ENCODE measurements around the gene PPFIBP2.
"Not testable (repeated sequence)": the region's sequence is repeated elsewhere in the genome, so short reads cannot be mapped to it uniquely, and the experiment has no call there.

The PPFIBP2 gene

DNA sequence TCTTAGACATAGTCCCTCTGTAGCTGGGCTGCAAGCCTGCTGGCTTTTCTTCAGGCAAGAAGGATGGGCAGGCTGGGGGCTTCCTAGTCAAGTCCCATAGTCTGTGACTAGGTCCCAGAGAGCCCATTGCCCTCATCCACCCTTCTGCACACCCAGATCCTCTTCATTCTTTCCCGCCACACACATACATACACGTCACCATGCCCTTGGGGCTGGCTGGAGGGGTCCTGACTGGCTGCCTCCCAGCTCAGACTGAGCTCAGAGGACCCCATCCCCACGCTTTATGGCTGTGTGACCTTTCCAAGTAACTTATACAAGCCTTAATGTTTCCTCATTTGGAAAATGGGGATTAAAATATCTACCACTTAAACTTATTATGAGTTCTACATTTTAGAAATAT lies 13.5 kb upstream of the PPFIBP2 start:
- DNase-seq: no peak

DNA sequence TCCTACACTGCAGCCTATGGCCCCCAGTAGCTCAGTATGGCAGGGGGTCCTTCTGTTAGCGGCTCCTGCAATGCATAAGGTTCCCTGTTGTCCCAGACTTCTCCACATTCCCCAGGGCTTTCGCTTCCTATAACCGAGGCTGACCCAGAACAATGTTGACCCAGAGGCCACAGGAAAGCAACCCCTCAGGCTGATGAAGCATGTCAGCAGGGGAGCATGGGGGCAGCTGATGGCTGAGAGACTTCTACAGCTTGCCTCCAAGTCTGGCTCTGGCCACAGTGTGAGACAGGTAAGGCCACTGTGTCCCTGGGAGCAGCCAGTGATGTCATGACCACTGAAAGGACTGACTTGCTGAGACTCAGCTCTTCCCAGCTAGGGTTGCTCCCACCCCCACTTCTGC lies 12.5 kb upstream of the PPFIBP2 start:
- no peak for DNase-seq

DNA sequence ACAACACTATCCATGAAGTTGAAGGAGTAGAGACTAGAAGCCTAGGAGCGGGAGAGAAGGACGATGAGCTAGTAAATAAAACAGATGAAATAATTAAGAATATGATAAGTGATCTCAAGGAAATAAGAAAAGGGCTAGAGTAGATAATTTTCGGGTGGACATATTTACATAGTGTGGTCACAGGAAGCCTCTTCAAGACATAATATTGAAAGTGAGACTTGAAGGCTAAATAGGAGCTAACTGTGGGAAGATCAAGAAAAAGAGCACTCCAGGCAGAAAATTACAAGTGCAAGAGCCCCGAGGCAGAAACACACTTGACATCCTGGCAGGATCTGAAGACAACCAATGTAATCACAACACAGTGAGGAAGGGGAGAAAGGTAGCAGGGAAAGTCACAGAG lies 11.9 kb upstream of the PPFIBP2 start:
- DNase-seq: no peak

DNA sequence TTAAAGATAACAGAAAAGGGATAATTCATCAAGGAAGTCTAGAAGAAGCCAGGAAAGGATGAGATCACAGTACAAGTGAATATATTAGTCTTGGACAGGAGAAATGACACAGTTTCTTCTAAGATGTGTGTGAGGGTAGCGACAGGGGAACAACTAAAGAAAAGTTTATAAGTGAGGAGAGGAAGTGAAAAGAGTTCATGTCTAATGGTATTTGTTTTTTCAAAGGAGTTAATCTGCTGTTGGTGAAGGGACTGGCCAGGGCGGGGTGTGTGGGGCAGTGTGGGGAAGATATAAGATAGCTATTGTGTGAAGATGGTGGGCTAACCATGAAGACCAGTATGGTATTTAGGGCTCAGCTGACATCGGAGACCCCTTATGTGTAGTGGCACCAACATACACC lies 7.6 kb upstream of the PPFIBP2 start:
- DNase-seq: no peak

DNA sequence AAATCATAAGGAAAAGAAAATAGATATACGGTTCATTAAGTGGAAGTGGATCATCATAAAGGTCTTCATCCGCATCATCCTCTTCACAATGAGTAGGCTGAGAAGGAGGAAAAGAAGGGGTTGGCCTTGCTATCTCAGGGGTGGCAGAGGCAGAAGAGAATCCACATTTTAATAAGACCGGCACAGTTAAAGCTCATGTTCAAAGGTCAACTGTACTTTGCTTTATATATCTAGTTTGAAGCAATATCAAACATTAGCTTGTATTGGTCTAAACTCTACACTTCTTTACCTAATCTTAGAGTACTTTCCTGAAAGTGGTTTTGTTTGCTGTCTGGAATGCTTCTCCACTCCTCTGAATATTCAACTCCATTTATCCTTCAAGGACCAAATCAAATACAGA lies 5.7 kb upstream of the PPFIBP2 start:
- DNase-seq: no peak

DNA sequence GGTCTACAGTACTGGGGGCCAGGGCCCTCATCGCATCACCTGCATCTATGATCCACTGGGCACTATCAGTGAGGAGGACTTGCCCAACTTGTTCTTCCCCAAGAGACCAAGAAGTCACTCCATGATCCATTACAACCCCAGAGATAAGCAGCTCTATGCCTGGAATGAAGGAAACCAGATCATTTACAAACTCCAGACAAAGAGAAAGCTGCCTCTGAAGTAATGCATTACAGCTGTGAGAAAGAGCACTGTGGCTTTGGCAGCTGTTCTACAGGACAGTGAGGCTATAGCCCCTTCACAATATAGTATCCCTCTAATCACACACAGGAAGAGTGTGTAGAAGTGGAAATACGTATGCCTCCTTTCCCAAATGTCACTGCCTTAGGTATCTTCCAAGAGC lies 3.8 kb upstream of the PPFIBP2 start:
- no peak for DNase-seq

DNA sequence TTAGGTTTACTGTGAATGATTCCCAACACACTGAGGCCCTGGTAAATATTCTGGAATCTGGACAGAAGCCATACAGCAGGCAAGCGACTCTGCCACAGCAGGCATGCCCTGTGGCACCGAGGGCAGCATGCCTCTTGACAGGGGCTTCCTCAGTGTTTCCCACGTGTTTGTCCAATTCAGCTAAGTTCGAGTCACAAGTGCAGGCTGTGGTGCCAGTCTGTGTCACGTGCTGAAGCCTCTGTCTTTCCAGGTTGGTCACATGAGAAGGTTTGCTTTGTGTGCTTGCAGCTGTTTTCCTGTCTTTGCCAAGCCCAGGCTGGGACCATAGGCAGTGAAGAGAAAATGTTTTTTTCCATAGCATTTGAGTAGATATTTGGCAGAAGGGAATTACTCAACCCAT lies 2.4 kb upstream of the PPFIBP2 start:
- DNase-seq: peak; percentile 82

DNA sequence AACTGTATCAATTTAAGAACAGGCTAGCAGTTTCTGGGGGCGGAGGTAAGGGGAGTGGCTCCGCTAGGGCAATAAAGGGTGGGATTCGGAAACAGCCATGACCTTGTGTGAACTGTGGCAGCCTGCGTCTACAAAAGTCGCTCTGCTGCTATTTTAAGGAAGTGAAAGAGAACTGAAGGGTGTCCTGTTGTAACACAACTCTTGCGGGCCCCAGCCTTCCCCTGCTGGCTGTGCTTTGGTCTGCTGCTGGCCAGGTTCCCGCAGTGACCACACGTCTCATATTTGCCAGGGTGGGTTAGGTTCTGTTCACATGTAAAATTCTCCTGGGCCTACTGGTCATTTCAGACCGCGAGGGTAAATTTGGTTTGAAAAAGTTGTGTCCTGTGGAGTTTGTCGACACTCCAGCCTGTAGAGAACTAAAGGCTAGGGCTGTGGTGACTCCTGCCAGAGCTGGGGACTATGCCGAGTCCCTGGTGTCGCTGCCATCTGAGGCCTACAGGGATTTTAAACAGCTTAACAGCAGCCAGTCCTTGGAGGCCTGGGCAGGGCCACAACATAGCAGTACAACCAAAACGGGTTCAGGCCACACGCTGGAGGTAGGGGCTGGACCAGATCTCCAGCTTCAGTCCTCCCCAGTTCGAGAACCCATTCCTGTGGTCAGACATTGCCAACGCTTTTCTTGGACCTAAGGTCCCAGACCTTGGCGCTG lies 1.1 kb upstream of the PPFIBP2 start:
- DNase-seq: peak; percentile 83

DNA sequence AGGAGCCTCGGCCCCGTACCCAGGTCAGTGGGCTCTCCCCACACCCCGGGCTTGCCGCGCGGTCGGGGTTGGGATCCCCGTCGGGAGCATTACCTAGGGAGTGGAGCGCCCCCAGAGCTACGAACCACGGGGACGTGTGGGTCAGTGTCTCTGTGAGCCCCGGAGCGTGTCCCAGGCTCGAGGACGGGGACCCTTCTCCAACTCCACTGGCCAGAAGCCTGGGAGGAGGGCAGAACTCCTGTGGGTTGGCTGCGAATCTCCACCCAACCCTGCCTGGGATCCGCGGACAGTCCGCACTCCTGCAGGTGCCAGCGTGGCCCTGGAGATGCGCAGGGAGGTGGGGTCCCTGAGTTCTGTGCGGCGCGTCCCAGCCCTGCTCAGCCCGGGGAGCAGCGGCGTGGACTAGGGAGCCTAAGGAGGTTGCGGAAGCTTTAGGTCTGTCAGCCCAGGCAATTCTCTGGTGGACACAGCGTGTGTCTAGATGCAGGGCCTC lies 346 bp downstream of the PPFIBP2 start:
- DNase-seq: peak; percentile 47

DNA sequence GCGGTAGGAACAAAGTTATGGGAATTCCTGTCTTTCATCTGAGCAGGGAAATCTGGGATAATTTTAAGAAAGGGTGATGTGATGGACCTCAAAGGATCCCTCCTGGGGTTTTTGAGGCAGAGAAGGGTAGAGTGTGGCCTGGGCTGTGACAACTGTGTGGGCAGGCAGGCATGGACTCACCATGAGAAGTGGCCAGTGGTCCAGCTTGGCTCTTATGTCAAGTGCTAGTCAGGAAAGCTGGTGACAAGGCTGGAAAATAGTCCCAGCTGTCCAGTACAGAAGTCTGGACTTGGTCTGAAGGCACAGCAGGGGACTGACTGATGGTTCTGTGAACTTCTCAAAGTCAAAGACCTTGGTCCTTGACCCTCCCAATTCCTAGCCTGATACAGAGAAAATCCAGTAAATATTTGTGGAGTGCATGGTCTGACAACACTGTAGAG lies 1.7 kb downstream of the PPFIBP2 start:
- DNase-seq: no peak

DNA sequence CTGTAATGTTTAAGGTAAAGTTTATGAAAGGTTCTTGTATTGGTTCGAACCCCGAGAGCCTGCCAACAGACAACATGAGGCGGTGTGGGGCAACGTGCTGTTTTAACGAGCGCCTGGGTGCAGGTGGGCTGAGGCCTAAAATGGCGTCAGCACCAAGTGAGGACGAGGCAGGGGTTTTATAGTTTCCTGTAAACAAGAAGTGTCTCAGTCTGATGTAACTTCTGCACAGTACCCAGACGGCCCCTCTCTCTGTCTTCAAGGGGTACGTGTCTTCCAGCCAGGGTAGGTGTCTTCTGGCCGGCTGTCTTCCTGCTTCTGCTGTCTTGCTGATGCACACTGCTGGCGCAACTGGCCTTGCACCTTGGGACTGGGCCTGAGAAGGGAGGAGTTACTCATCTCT lies 2.7 kb downstream of the PPFIBP2 start:
- DNase-seq: no peak

DNA sequence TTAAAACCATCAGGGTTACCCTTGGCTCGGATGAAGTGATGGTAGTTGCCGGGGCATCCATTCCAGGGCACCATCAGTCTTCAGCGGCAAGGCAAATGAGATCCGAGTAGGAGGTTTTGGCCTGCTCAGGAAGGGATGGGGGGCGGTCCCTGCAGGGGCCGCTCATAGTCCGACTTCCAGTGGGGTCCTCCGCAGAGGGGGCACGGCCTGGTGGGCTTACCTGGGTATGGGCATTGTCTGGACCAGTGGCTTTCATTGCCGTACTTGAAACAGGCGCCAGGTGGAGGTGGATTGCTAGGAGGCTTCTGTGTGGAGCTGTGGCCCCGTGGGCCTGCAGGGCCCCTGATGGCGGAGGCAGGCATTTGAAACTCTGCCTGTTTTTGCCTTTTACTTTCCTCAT lies 3.9 kb downstream of the PPFIBP2 start:
- DNase-seq: not testable (repeated sequence)

DNA sequence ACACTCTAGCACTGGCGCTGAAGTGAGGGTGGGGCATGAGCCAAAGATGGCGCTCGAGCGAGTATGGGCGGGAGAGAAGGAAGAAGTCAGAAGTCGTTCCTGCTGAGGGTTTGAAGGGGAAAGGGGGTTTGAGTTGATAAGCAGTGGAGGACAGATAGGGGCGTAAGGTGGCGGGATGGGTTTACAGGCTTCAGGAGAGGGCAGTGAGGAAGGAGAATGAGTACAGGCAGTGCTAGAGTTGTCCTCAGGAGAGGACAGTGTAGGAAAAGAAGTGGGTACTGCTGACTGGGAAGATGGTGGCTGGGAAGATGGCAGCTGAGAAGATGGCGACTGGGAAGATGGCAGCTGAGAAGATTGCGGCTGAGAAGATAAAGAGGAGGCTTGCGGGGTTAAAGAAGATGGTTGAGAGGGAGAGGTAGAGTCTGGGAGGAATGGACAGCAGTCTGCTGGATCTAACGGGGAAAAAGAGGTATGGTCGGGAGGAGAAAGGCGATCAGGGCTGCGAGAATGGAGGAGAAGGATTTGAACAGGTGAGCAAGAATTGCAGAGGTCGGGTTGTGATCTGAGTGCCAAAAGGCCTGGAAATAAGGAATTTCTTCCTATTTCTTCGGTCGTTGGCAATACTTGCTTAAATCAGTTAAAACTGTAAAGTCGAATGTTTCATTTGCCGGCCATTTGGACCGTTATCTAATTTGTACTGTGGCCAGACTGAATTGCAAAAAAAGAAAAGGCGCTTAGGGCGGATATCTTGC lies 5.2 kb downstream of the PPFIBP2 start:
- DNase-seq: no peak

DNA sequence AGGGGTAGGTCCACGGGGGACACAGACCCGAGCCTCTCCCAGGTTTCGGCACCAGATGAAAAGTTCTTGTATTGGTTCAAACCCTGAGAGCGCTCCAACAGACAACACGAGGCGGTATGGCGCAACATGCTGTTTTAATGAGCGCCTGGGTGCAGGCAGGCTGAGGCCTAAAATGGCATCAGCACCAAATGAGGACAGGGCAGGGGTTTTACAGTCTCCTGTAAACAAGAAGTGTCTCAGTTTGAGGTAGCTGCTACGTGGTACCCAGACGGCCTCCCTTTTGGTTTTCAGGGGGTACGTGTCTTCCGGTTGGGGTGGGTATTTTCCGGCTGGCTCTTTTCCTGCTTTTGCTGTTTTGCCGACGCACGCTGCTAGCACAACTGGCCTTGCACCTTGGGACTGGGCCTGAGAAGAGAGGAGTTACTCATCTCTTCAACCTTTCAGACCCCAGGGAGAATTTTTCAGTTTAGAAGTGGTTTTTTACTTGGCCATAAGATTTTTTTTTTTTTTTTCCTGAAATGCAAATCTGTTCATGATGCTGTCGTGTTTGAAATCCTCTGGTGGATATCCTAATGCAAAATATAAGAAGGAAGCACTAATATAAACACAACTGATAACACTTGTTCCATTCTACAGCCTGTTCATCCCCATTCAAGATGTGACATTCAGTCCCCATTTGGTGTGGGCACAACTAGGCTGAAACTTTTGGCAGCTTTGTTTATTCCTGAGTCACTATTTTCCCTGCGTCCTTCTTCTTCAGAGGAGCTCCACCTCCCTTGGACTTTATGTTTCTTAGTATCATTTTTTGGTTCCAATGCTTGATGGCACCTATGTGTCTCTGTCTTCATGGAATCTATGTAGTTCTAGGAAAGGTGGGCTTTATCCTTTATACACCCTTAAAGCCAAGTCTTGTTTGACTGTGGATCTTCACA lies 6.5 kb downstream of the PPFIBP2 start:
- DNase-seq: no peak

DNA sequence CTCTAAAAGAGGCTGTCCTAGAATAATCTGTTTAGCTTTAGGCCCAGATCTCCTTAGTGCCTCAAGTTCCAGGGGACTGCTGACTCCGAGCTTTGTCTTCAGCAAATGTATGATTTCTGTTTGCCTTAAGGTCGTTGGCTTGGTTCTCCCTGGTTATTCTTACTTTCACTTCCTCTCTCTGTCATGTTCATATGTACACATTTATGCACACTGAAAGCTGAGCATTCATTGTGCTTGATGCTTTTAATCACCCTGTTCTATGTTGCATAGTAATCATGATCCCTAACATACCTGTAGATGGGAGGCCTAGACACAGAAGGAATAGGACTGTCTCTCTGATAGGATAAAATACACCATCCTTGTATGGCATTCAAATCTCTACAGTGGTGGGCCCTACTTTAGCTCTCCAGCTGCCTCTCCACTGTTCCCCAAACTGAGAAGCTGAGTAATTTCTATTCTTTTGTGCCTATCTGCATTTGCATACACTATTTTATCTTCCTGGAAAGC lies 7.2 kb downstream of the PPFIBP2 start:
- DNase-seq: no peak

DNA sequence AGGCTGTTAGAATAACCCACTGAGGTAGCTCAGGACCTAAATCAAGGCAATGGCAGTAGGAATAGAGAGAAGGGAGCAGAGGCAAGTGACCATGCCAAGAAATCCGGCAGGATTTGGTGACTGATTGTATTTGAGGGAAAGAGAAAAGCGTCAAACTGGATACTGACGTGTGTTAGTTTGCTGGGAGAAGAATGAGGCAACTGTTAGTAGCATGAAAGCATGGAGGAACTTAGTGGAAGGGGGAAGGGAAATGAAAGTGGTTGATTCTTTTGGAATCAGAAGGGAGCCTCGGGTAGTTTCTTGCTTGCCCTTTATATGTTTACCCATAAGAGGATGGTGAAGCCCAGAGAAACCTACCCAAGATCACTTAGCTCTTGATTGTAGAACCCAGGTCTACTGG lies 8.3 kb downstream of the PPFIBP2 start:
- no peak for DNase-seq

DNA sequence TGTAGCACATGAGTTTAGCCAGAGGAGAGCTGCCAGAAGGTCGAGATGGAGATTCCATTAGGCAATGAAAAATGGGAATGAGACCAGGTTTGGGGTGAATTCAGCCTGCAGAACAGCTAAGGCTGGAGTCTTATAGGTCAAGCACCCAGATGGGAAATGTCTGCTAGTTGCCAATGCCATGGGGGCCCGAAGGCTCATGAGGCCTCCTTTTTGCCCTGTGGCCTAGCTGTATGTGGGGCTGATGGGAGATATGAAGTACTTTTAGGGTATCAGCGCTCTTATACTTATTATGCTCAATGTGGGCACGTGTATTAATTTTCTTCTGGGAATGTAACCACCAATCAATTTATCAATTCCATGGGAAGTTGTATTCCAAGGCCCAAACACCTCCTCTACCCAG lies 8.7 kb downstream of the PPFIBP2 start:
- DNase-seq: no peak

DNA sequence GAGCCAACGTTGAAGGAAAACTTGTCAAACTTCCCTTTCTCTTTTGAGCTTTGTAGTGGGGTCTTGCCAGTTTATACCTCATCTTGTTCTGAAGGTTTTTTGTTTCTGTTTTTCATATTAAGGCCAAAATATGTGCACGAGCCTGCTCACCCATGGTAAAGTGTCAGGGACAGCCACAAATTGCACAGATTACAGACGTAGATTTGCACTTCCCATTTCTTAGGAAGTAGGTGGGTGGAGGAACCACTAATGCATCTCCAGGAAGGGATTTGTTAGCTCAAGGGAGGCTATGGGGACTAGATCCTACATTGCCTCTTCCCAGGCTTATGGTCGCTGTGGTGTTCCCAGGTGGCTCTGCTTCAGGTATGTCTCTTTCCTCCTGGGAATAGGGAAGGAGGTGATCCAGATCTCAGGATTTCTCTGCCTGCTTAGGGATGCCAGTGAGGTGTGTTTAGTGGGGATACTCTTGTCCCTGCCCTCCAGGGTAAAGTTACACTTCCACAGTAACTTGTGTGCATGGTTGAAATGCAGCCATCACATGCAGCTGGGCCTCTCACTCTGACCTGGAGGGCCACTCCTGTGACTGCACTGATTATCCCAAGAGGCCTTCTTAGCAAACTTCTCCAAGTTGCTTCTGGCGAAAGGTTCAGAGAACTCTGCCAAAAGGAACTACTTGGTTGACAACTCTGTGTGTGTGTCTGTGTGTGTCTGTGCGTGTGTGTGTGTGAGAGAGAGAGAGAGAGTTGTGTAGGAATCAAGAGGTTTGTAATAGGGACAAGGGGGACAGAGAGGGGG lies 9.8 kb downstream of the PPFIBP2 start:
- DNase-seq: peak; percentile 52

DNA sequence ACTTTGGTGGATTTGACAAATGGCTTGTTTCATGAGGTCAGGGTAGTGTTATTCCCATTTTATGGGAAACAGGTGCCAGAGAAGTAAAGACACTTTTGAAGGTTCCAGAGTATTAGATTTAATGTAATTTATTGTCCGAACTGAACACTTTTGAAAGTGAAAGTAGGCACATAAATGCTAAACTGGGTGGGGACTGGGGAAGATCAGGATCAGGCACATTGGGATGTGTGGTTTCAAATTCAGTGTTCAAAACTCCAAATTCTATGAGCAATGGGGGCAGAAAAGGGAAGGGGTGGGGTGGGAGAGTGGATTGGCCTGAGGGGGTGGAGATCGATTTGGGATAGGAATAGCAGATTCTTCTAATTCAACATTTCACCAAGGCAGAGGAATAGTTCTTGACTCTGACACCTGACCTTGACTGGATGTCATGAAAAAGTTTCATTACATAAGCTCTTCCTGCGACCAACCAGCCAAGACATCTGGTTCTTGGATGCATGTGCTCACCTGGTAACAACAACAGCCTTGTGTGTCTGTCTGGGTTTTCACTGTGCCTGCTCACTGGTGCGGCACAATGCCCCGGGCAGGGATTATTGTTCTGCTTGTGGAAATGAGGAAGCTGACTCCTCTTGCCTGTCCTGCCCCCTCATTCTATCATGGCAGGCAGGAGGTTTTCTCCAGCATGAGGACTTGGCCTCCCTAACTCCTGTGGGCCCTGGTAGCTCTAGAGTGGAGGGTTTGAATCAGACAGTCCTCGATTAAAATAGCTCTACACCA lies 10.8 kb downstream of the PPFIBP2 start:
- no peak for DNase-seq

DNA sequence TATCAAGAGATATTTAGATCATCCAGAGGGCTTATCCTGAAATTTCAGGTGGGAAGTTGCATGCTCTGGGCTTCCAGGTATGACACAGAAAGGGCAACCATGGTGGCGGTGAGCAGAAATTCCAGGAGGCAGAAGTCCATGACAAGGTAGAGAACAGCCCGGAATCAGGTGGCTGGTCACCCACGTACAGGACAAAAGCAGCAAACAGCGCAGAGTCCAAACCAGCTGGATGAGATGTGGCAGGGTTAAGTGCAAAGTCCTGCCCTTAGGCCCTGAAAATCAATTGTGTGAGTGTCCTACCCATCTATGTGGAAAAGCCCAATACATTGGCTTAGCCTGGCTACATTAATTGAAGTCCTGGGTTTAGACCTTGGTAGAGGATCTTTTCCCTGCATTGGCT lies 11.6 kb downstream of the PPFIBP2 start:
- DNase-seq: no peak

DNA sequence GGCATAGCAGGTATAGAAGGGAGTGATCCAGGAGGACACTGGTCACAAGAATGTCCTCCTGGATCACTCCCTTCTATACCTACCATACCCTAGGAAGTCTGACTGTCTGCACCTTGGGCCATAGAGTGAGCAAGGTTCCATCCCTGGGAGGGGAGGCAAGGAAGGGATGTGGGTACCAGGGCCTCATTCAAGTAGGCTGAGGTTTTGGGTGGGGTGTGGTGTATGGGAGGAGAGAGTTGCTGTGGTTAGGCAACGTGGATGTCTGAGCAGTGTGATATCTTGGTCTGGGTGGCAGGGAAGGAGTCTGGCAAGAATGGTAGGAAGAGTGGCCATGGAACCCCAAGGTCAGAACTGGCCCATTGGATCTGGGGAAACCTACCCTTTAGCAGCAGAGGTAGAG lies 13.2 kb downstream of the PPFIBP2 start:
- no peak for DNase-seq
